Retina (tissue), 1 donor: ENCODE data around the gene TMEM178B.

Source experiments
- DNase-seq: peaks from one replicate; pipeline ENCODE4 v3.0.0-alpha.2; 2016

TMEM178B gene

GRCh38 chr7:141225916-141226618 lies 152.2 kb downstream of the TMEM178B start:
- no peak for DNase-seq

- DNase-seq: no peak
These were observed 153.6 kb downstream of the TMEM178B start for GRCh38 chr7:141227454-141227853.

GRCh38 chr7:141228482-141228881 lies 154.6 kb downstream of the TMEM178B start:
- peak; percentile 62 for DNase-seq

GRCh38 chr7:141231018-141231792 lies 157.3 kb downstream of the TMEM178B start:
- no peak for DNase-seq

- no peak for DNase-seq
These were observed 158.6 kb downstream of the TMEM178B start for GRCh38 chr7:141232286-141233051.

GRCh38 chr7:141234335-141235105 lies 160.7 kb downstream of the TMEM178B start:
- DNase-seq: no peak

GRCh38 chr7:141235656-141236055 lies 161.8 kb downstream of the TMEM178B start:
- no peak for DNase-seq

- no peak for DNase-seq
These were observed 164.9 kb downstream of the TMEM178B start for GRCh38 chr7:141238596-141239243.

- no peak for DNase-seq
These were observed 165.8 kb downstream of the TMEM178B start for GRCh38 chr7:141239661-141240060.

- no peak for DNase-seq
These were observed 168.7 kb downstream of the TMEM178B start for GRCh38 chr7:141242568-141242967.

- DNase-seq: no peak
These were observed 169.5 kb downstream of the TMEM178B start for GRCh38 chr7:141243368-141243767.

- no peak for DNase-seq
These were observed 170.6 kb downstream of the TMEM178B start for GRCh38 chr7:141244435-141244834.

- no peak for DNase-seq
These were observed 172.6 kb downstream of the TMEM178B start for GRCh38 chr7:141246426-141246825.

GRCh38 chr7:141251180-141251579 lies 177.3 kb downstream of the TMEM178B start:
- no peak for DNase-seq

GRCh38 chr7:141251957-141252356 lies 178.1 kb downstream of the TMEM178B start:
- no peak for DNase-seq

- no peak for DNase-seq
These were observed 183.7 kb downstream of the TMEM178B start for GRCh38 chr7:141257597-141257996.

GRCh38 chr7:141258559-141258958 lies 184.7 kb downstream of the TMEM178B start:
- no peak for DNase-seq

GRCh38 chr7:141262101-141263090 lies 188.5 kb downstream of the TMEM178B start:
- peak; percentile 41 for DNase-seq

- no peak for DNase-seq
These were observed 189.6 kb downstream of the TMEM178B start for GRCh38 chr7:141263508-141263907.

GRCh38 chr7:141263983-141264382 lies 190.1 kb downstream of the TMEM178B start:
- DNase-seq: no peak

GRCh38 chr7:141264511-141264910 lies 190.6 kb downstream of the TMEM178B start:
- DNase-seq: no peak
